Stomach (tissue), 9 donors: Measurements from ENCODE around the gene BCAR3. TPM values are rescaled to one million over a fixed set of nuclear protein-coding genes. Genes with fewer than 3 reads are reported as not detected.
A peak's percentile ranks its signal among the peaks of the same experiment; 100 is the strongest.

Experiments
- DNase-seq, 2 donors: peaks; one replicate each; pipeline versions ENCODE4 v3.0.0 to v3.0.0-alpha.2; 2013 to 2019
- H3K27ac ChIP-seq, 5 donors: fragments of 200-600 bp in 4 of 5; sonication (generic) in 4 of 5; one replicate each; pipeline ENCODE4 v1.5.1; 2013 to 2019; ENCODE audit warnings: mild to moderate bottlenecking in 1 of 5, moderate library complexity in 1 of 5
- H3K27me3 ChIP-seq, 3 donors: fragments of 200-600 bp; sonication (generic); one replicate each; pipeline ENCODE4 v1.5.1; 2017 to 2019; ENCODE audit warnings: mixed run types in 1 of 3
- H3K36me3 ChIP-seq, 4 donors: fragments of 200-600 bp; sonication (generic); 1 replicate in 3 of 4; 2 replicates in 1 of 4; pipeline ENCODE4 v1.5.1; 2016 to 2019
- H3K4me1 ChIP-seq, 4 donors: fragments of 200-600 bp; sonication (generic); one replicate each; pipeline ENCODE4 v1.5.1; 2016 to 2019
- H3K4me3 ChIP-seq, 4 donors: fragments of 200-600 bp; sonication (generic) in 3 of 4; one replicate each; pipeline ENCODE4 v1.5.1; 2016 to 2019; ENCODE audit warnings: mild to moderate bottlenecking in 1 of 4
- H3K9me3 ChIP-seq, 4 donors: fragments of 200-600 bp; sonication (generic); one replicate each; pipeline ENCODE4 v1.5.1; 2016 to 2019
- EP300 ChIP-seq: sonication (generic); formaldehyde crosslinking; IDR thresholded peaks from one replicate; pipeline ENCODE4 v1.6.1; 2017; ENCODE audit warnings: antibody characterized with exemption
- POLR2A ChIP-seq, 4 donors: fragments of 450-650 bp; IDR thresholded peaks; one replicate each; pipeline ENCODE4 v1.6.1; 2016; ENCODE audit warnings: antibody characterized with exemption in 4 of 4, control low read depth in 2 of 4, mild to moderate bottlenecking in 1 of 4, moderate library complexity in 1 of 4
- POLR2AphosphoS5 ChIP-seq, 3 donors: sonication (generic); formaldehyde crosslinking; IDR thresholded peaks; one replicate each; pipeline ENCODE4 v1.6.1; 2016; ENCODE audit warnings: antibody characterized with exemption in 3 of 3
- WGBS, 5 donors: extraction: QIAGEN DNeasy Blood & Tissue Kit in 3 of 5; methylation state at CpG; one replicate each; pipeline versions ENCODE4 v1.1.5 to v1.1.7; 2013 to 2018; 5-methylcytosine and 5-hydroxymethylcytosine counted together
- intact Hi-C: fragments of 100-400 bp; cut with DNase I; formaldehyde crosslinking; loops from one replicate; pipeline ENCODE4 v1.15.1; 2023; ENCODE audit warnings: low total_unique reads
- polyA plus RNA-seq, 3 donors: library from polyadenylated mRNA; stranded (reverse); fragments of 200-250 nt; gene quantifications; one replicate each; pipeline ENCODE4 v1.2.3, GENCODE V29; 2013
- total RNA-seq, 5 donors: library from RNA; depleted of rRNA; stranded (reverse); fragments of >200 nt; gene quantifications; one replicate each; pipeline versions ENCODE4 v1.1.0 to v1.2.3, GENCODE V29; 2014 to 2016
- TF ChIP-seq, protein P1 (sequence below), 7 experiments: fragments of 450-650 bp in 4 of 7; fragments of 200-600 bp in 3 of 7; sonication (generic) in 3 of 7; IDR thresholded peaks; one replicate each; pipeline ENCODE4 v1.5.1; 2016 to 2019; ENCODE audit warnings: antibody characterized with exemption in 7 of 7, control low read depth in 2 of 7, mild to moderate bottlenecking in 1 of 7
- donor health status: healthy with polysubstance abuse.
- donor health status: Bipolar disorder and iron deficiency.
- donor health status: healthy.

Gene BCAR3
- total and polyA plus RNA-seq, 8 donors = 5.6 to 28.0 (median 19.3) TPM

- TF ChIP-seq, protein P1, sequence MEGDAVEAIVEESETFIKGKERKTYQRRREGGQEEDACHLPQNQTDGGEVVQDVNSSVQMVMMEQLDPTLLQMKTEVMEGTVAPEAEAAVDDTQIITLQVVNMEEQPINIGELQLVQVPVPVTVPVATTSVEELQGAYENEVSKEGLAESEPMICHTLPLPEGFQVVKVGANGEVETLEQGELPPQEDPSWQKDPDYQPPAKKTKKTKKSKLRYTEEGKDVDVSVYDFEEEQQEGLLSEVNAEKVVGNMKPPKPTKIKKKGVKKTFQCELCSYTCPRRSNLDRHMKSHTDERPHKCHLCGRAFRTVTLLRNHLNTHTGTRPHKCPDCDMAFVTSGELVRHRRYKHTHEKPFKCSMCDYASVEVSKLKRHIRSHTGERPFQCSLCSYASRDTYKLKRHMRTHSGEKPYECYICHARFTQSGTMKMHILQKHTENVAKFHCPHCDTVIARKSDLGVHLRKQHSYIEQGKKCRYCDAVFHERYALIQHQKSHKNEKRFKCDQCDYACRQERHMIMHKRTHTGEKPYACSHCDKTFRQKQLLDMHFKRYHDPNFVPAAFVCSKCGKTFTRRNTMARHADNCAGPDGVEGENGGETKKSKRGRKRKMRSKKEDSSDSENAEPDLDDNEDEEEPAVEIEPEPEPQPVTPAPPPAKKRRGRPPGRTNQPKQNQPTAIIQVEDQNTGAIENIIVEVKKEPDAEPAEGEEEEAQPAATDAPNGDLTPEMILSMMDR (IDR thresholded peaks at IDR 0.05) = no peak
- TF ChIP-seq EP300 = no peak
- peak in 1 of 3 donors; percentile 25 for TF ChIP-seq POLR2AphosphoS5 (IDR thresholded peaks at IDR 0.05)
- TF ChIP-seq POLR2A (IDR thresholded peaks at IDR 0.05) = no peak
- peak overlapping the region; percentile 15 to 63 (median 52) for H3K27ac ChIP-seq
- WGBS, 5 donors = 38 to 73% (median 50%) methylated on average over 2 of the region's 2 CpGs
- H3K36me3 ChIP-seq = no peaks in the 10 kb centered on the region
- no peaks in the 10 kb centered on the region for H3K27me3 ChIP-seq
- peak in 1 of 2 donors; percentile 75 for DNase-seq
- H3K9me3 ChIP-seq = no peaks in the 10 kb centered on the region
- intact Hi-C loops = no loop called here
- H3K4me3 ChIP-seq = no peak overlapping the region
- peaks cover 30 to 87% (median 61%) of the 10 kb centered on the region in 4 donors for H3K4me1 ChIP-seq
Measured at GRCh38 chr1:93600663-93601062, 81.0 kb downstream of the BCAR3 start.

- Histone ChIP-seq H3K27me3 (no peaks in the 10 kb centered on the region), H3K27ac (peak overlapping the region in 2 of 5 donors; percentile 52 to 62), H3K4me3 (no peak overlapping the region), H3K9me3 (no peaks in the 10 kb centered on the region), H3K36me3 (no peaks in the 10 kb centered on the region), H3K4me1 (peaks cover 33 to 87% (median 60%) of the 10 kb centered on the region in 4 donors)
- DNase-seq = no peak
- WGBS, 5 donors = 86 to 94% (median 93%) methylated on average over 6 of the region's 6 CpGs
- intact Hi-C loops = no loop called here
- TF ChIP-seq EP300 = no peak
Measured at GRCh38 chr1:93599479-93599878, 82.2 kb downstream of the BCAR3 start.

- no peaks in the 10 kb centered on the region for H3K27me3 ChIP-seq
- no peak overlapping the region for H3K27ac ChIP-seq
- intact Hi-C loops = no loop called here
- H3K9me3 ChIP-seq = no peaks in the 10 kb centered on the region
- H3K4me3 ChIP-seq = no peak overlapping the region
- H3K4me1 ChIP-seq = peaks cover 36 to 87% (median 65%) of the 10 kb centered on the region in 4 donors
- no peak for DNase-seq
- no peak for TF ChIP-seq POLR2A (IDR thresholded peaks at IDR 0.05)
- TF ChIP-seq, protein P1 (IDR thresholded peaks at IDR 0.05) = no peak
- no peak for TF ChIP-seq POLR2AphosphoS5 (IDR thresholded peaks at IDR 0.05)
- TF ChIP-seq EP300 = no peak
- 78 to 89% (median 85%) methylated on average over 7 of the region's 7 CpGs for WGBS, 5 donors
- no peaks in the 10 kb centered on the region for H3K36me3 ChIP-seq
Measured at GRCh38 chr1:93598861-93599439, 82.7 kb downstream of the BCAR3 start.

DNA sequence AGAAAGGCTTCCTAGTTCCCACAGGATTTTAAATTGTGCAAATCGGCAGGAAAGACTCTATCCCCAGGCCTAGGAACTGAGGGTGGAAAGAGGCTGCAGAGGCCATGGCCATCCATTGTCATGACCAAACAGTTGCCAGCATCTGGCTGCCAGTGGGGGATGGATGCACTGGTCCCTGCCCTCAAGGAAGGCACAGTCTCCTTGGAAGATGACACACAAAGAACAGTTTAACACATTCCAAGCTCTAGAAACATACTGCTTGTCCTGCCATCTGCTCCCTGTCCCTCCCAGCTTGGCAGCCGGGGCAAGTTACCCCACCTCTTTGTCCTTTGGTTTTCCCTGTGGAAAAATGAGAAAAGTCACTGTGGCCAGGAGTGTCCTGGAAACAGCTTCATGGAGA is 83.2 kb downstream of the BCAR3 start:
- intact Hi-C loops = no loop called here
- no peaks in the 10 kb centered on the region for H3K36me3 ChIP-seq
- peaks cover 41 to 88% (median 71%) of the 10 kb centered on the region in 4 donors for H3K4me1 ChIP-seq
- no peaks in the 10 kb centered on the region for H3K9me3 ChIP-seq
- H3K27ac ChIP-seq = peak overlapping the region in 1 of 5 donors; percentile 29
- TF ChIP-seq POLR2A (IDR thresholded peaks at IDR 0.05) = no peak
- TF ChIP-seq, protein P1 (IDR thresholded peaks at IDR 0.05) = no peak
- no peak for TF ChIP-seq EP300
- no peak for TF ChIP-seq POLR2AphosphoS5 (IDR thresholded peaks at IDR 0.05)
- DNase-seq = no peak
- H3K4me3 ChIP-seq = no peak overlapping the region
- WGBS, 5 donors = 83 to 91% (median 89%) methylated on average over 2 of the region's 2 CpGs
- no peaks in the 10 kb centered on the region for H3K27me3 ChIP-seq

GRCh38 chr1:93597709-93598108 is 83.9 kb downstream of the BCAR3 start:
- Histone ChIP-seq H3K4me3 (no peak overlapping the region), H3K27ac (peak overlapping the region in 3 of 5 donors; percentile 1 to 31 (median 17)), H3K4me1 (peaks cover 48 to 95% (median 77%) of the 10 kb centered on the region in 4 donors), H3K36me3 (no peaks in the 10 kb centered on the region), H3K27me3 (no peaks in the 10 kb centered on the region), H3K9me3 (no peaks in the 10 kb centered on the region)
- intact Hi-C loops = no loop called here
- TF ChIP-seq POLR2AphosphoS5 (IDR thresholded peaks at IDR 0.05) = no peak
- TF ChIP-seq, protein P1 (IDR thresholded peaks at IDR 0.05) = no peak
- WGBS, 5 donors = 15 to 40% (median 29%) methylated on average over 3 to 6 of the region's 6 CpGs
- DNase-seq = peak; percentile 61
